Measurements from ENCODE around the gene RCOR2.

RCOR2 gene

GRCh38 chr11:63906585-63906984 is 10.4 kb downstream of the RCOR2 start:
- no peak for DNase-seq

- no peak for DNase-seq
Observed at GRCh38 chr11:63906087-63906486, 10.9 kb downstream of the RCOR2 start.

DNA sequence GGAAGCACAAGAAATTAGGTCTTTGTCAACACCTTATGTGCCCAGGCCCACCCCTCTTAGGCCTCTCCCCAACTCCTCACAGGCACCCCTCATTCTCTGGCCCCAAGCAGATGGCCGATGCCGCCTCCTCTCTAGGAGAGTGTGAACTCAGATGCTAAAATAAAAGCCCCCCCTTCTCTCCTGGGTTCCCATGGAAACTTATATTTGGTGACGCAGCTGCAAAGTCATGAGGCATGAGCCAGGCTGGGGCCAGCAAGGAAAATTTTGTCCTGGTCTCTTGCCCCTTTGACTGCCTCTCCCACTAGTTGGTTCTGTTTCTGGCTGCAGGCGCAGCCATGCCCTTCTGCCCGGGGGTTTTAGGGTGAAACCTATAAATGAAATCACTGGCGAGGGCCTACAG is 11.8 kb downstream of the RCOR2 start:
- DNase-seq = no peak

GRCh38 chr11:63904743-63905142 is 12.2 kb downstream of the RCOR2 start:
- no peak for DNase-seq

GRCh38 chr11:63903884-63904283 is 13.1 kb downstream of the RCOR2 start:
- no peak for DNase-seq

GRCh38 chr11:63901660-63902059 is 15.3 kb downstream of the RCOR2 start:
- DNase-seq = no peak

DNA sequence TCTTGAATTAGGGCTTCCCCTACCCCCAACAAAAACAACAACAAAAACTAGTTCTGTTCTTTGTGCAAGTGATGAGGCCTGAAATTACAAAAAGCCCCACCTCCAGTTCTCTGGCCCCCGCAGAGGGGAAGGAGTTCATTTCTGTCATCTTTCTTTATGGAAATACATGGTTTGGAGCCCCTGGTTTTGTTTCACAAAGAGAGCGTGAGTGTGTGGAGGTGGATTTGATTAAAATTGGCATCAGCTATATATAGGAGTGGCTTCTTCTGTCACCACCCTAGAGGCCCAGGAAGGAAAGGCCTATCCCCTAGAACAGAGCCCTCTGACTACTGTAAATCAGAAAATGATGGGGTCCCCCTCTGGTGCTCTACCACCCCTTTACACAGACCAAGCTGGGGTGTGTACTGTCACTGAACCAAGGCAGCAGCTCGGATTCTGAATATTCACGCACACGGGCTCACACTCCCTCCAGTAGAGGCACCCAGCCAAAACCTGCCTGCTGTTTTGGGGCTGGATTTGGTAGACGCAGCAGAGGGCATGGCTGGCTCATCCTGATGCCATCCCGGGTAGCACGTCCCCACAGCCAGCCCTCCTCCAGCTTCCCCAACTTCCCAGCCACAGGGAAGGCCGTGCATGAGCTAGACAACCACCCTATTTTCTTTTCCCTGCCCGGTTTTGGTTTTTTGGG is 19.4 kb downstream of the RCOR2 start:
- no peak for DNase-seq

- DNase-seq = peak; percentile 48
Observed at GRCh38 chr11:63896071-63896470, 20.9 kb downstream of the RCOR2 start.

DNA sequence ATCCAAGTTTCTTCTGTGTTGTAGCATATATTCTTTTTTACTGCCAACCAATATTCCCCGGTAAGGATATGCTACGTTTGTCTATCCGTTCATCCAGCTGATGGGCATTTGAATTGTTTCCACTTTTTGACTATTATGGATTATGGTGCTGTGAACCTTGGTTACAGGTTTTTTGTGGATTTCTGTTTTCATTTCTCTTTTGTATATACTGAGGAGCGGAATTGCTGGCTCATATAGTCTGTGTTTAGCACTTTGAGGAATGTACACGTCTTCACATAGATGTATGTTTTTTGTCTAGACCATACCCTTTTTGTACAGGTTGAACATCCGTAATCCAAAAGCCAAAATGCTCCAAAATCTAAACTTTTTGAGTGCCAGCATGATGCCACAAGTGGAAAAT is 23.6 kb downstream of the RCOR2 start:
- DNase-seq = no peak

- DNase-seq = no peak
Observed at GRCh38 chr11:63892228-63892627, 24.7 kb downstream of the RCOR2 start.

DNA sequence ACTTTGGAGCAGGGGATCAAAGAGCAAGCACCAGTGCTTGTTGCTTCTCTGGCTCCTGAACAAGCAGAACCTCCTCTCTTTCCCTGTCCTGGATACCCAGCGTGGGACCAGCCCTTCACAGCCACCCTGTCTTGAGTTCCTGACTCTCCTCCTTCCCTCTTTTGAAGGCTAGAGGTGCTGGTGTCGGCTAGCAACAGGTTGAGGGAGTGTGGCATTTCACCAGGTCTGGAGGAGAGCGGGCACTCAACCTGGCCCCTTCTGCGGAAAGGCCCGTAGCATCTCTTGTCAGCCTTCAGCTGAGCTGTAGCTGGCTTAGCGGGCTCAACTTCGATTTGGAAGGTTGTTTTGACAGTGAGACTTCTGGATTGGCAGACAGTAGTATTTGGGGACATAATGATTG is 26.6 kb downstream of the RCOR2 start:
- no peak for DNase-seq

GRCh38 chr11:63889344-63889743 is 27.6 kb downstream of the RCOR2 start:
- DNase-seq = no peak

DNA sequence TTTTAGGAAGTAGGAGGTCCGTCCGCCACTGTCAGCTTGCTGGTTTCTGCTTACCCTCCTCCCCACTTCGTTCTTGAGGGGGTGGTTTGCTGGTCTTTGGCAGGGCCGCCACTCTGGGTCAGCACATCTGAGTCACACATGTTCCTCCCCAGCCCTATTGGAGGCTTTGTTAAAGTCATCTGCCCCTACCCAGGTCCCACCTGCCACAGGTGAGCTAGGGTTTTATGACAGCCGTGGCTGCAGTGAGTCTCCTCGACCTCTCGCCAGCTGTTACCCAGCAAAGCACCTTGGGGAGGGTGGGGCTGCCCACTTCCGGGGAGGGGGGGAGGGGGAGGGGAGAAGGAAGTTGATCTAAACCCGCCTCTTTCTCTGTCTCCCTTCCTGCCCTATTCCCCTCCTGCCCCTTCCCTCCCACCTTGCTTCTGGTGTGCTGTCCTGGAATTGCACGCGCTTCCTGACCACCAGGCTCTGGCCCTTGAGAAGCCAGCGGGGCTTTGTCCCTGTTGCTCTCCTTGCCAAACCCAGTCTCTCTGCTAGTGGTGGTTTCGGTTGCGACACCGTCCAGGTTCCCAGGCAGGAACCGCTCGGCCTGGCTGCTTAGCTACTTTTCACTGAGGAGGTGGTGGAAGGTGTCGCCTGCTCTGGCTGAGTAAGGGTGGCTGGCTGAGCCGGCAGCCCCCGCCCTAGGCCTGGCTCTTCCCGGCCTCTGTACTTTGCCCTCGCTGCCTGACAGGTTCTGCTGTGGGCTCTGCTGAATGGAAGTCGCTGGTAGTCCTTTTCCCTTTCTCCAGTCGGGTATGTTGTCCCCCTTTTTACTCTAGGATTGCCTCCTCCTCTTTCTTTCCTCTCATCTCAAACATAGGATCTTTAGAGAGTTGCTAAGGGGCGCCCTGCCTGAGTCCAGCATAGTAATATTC is 28.5 kb downstream of the RCOR2 start:
- peak; percentile 96 for DNase-seq

DNA sequence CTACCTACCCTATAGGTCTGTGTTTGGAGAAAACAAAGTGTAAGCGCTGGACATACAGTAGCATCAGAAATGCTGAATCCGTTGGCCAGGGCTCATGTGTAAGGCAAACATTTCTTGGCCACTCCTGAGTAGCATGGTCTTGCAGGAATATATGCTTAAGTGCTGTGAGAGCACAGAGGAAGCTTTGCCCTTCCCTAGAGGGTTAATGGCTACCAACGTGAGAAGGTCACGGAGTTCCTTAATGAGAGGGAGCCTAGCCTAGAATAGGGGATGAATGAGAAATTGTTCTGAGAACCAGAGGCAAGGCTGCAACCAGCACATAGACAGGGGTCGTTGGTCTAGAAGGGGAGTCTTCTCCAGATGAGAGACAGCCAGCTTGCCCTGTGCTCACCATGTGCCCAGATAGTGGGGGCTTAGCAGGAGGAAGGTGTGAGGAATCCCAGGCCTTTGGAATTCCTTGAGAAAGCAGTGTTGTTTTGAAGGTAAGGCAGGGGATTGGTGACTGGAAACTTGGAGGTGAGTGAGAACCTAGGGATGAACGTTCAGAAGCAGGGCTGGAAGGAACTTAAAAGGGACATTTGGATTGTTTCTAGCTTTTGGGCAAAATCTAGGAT is 29.5 kb downstream of the RCOR2 start:
- no peak for DNase-seq

DNA sequence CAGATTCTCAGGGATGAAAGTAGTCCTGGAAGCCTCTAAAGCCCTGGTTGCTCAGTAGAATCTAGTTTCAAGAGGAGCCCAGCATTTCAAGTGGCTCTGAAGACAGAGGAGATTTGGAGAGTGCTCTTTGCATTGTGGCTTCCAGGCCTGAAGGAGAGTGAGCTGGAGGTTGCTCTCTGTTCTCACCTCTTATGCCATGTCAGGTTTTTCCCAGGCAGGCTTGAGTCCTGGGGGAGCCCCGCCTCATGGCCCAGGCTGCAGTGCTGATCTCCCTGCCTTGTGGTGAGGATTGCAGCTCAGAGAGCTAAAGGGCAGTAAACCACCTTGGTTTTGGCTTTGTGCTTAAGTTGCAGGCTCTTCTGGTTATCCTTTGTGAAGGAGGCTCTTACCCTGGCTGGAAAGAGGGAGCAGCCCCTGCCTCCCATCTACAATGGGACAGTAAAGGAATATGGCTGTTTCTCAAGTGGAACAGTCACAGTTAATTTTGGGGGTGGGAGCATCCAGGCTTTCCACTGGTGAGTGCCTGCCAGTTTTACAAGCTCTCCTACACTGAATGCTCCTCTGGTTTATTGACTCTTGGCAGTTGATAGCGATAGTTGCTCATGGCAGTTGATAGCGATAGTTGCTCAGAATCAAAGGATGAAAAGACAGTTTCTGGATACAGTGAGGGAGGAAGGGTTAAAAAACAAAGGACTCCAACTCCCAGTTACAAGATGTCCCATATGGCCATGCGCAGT is 32.6 kb downstream of the RCOR2 start:
- no peak for DNase-seq

GRCh38 chr11:63883791-63884190 is 33.2 kb downstream of the RCOR2 start:
- DNase-seq = no peak

DNA sequence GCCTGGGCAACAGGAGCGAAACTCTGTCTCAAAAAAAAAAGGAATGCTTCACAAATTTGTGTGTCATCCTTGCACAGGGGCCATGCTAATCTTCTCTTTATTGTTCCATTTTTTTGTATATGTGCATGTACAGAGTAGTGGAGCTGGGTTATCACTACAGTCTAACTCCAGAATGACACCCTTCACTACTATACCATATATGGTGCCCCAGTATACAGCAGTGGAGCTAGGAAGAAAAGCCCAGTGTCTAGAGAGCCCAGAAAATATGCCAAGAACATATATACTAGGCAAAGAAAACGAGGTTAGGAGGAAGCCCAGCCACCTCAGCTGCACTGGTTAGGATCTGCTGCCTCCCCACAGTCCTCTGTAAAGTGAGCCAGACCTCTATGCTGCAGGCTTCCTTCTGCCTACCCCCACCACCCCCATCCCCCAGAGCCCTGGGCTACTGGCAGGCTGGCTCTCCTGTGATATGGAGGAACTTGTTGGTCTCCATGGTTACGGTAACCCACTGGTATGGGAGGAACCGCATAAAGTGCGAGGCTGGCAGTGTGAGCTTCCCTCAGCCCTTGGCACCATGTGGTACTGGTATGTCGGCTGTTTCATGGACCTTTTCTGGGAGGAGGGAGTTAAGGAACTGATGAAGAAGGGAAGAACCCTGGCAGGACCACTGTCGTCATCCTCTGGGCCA is 34.3 kb downstream of the RCOR2 start:
- no peak for DNase-seq

- DNase-seq = no peak
Observed at GRCh38 chr11:63880403-63880790, 36.6 kb downstream of the RCOR2 start.

- no peak for DNase-seq
Observed at GRCh38 chr11:63879598-63880402, 37.2 kb downstream of the RCOR2 start.

DNA sequence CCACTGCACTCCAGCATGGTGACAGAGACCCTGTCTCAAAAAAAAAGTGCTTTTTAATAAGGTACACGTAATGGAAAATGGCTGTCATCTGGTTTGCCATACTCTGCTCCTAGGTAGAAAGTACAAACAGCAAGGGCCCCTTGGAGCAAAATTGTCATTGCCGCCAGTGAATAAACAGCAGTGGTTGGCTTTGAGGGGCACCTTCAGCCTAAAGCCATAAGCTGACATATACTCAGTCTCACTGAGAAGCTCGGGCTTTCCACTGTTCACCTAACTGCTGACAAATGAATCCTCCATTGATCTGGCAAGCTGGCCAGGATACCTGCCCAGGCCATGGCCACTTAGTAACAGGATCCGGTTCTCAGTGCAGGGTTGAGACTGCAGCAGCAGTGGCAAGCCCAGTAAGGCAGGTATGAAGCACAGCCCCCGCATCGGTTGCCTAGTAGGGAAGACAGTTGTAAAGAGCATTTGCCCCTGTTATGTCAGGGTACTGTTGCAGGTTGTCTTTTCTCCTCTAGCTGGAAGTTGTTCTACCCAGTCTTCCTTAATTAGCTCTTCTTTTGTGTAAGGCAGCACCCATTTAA is 39.2 kb downstream of the RCOR2 start:
- no peak for DNase-seq

DNA sequence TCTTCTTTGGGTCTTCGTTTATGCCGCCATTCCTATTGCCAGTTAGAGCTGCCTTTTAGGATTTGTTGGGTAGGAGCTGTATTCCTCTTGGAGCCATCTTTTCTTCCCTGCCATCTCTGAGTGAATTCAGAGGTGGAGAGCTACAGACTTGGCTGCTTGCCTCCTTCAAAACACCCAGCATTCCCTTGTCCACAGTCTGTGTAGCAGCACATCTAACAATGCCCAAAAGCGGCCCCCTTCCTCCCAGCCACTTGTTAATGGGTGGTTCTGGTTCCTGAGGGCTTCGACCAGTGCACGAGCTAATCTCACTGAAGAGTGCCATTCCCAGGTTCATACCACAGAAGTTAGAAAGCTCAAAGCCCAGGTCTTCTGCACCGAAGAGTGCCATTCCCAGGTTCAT is 40.3 kb downstream of the RCOR2 start:
- no peak for DNase-seq
